ENCODE data around the gene CCM2. TPM values are rescaled to one million over a fixed set of nuclear protein-coding genes. Genes with fewer than 3 reads are reported as not detected.

The CCM2 gene
- total RNA-seq, 2 experiments from 2014 or later, result 58.9 to 89.1 TPM

DNA sequence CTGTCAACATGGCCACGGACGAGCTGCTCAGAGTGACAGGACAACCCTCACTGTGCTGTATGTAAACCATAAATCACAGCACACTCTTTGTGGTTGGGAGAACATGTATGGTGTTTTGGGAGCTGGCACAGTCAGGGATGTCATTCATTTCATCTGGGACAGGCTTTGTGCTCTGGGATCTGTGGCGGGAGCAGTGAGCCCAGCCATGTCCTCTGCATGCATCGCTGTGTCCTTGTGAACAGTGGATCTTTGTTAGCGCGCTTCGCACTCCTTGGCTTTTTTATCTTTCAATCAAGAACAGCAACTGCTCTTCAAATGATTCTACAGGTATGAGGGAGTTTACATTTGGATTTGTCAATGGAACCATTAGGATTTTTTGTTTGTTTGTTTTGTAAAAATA is 7.1 kb downstream of the CCM2 start:
- no peak for DNase-seq (ENCODE audit: low spot score)
- peaks cover 59% of the 10 kb centered on the region for H3K4me1 ChIP-seq (ENCODE audit: insufficient read depth, low read length, poor library complexity, severe bottlenecking)
- POLR2A ChIA-PET, result interaction anchor here (0.6 to 2.1 kb wide), 6 partner anchors 9 to 335 kb away, joined by 3 to 12 read pairs (median 6); no protein-coding TSS in a partner anchor
- H3K9me2 ChIP-seq (ENCODE audit: insufficient read depth, low read length), result no peaks in the 10 kb centered on the region
- peaks cover 98% of the 10 kb centered on the region for H3K79me2 ChIP-seq (ENCODE audit: insufficient read depth, low read depth, low read length)
- peaks cover 15% of the 10 kb centered on the region; the same call in 1 of the 2 replicates for H4K20me1 ChIP-seq (ENCODE audit: insufficient read depth, low read length)
- peak overlapping the region; percentile 50 for H3K4me2 ChIP-seq (ENCODE audit: low read length)
- CTCF ChIA-PET (ENCODE audit: unreplicated experiment), result interaction anchor here (0.5 kb wide), 1 partner anchor 19 kb away, joined by 4 read pairs; no protein-coding TSS in a partner anchor
- TF ChIP-seq, protein P1, sequence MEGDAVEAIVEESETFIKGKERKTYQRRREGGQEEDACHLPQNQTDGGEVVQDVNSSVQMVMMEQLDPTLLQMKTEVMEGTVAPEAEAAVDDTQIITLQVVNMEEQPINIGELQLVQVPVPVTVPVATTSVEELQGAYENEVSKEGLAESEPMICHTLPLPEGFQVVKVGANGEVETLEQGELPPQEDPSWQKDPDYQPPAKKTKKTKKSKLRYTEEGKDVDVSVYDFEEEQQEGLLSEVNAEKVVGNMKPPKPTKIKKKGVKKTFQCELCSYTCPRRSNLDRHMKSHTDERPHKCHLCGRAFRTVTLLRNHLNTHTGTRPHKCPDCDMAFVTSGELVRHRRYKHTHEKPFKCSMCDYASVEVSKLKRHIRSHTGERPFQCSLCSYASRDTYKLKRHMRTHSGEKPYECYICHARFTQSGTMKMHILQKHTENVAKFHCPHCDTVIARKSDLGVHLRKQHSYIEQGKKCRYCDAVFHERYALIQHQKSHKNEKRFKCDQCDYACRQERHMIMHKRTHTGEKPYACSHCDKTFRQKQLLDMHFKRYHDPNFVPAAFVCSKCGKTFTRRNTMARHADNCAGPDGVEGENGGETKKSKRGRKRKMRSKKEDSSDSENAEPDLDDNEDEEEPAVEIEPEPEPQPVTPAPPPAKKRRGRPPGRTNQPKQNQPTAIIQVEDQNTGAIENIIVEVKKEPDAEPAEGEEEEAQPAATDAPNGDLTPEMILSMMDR (conservative IDR thresholded peaks at IDR 0.05; ENCODE audit: low read length), result no peak
- no peak for TF ChIP-seq EZH2phosphoT487 (IDR thresholded peaks at IDR 0.05; ENCODE audit: borderline replicate concordance, low read depth, low read length)
- H3K36me3 ChIP-seq (ENCODE audit: insufficient read depth, low read length), result peaks cover 90% of the 10 kb centered on the region
- no peak overlapping the region for H2AFZ ChIP-seq (ENCODE audit: low read length)
- H3K27ac ChIP-seq (ENCODE audit: low read depth, low read length, poor library complexity, severe bottlenecking), result peak overlapping the region; percentile 48
- intact Hi-C loops (cut with micrococcal nuclease; ENCODE audit: unreplicated experiment), result no loop called here
- H3K9me3 ChIP-seq (ENCODE audit: low read length), result no peaks in the 10 kb centered on the region
- BruUV-seq (replicated peaks), result no TSS peak
- H3K4me3 ChIP-seq (ENCODE audit: low read depth, low read length, poor library complexity, severe bottlenecking), result no peak overlapping the region

DNA sequence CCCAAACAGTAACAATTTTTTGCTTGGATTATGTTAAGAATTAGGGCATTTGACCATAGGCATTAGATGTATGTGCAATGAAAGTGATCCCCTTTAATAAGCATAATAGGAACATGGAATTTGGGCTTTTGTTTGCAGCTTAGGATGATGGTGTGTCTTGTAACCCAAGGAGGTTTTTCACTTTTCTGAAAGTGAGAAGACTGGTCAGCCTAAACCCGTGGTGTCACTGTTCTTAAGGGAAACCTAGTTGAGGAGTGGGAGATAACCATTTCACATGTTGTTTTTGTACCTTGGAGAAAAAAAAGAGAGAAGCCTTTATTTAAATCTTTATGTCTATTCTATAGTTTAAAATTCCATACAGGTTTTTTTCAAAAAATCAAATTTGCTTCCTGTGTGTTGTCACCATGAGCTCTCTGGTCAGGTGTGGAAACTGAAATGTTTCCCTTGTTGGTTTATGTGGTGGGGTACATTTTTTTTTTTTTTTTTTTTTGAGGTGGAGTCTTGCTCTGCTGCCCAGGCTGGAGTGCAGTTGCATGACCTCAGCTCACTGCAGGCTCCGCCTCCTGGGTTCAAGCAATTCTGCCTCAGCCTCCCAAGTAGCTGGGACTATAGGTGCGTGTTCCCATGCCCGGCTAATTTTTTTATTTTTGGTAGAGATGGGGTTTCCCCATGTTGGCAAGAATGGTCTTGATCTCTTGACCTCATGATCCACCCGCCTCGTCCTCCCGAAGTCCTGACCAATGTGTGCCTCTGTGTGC is 7.7 kb downstream of the CCM2 start:
- Histone ChIP-seq H3K79me2 (ENCODE audit: insufficient read depth, low read depth, low read length) (peaks cover 98% of the 10 kb centered on the region), H3K4me2 (ENCODE audit: low read length) (peak overlapping the region; percentile 50), H3K9me2 (ENCODE audit: insufficient read depth, low read length) (no peaks in the 10 kb centered on the region), H2AFZ (ENCODE audit: low read length) (no peak overlapping the region), H3K4me3 (ENCODE audit: low read depth, low read length, poor library complexity, severe bottlenecking) (no peak overlapping the region), H3K36me3 (ENCODE audit: insufficient read depth, low read length) (peaks cover 90% of the 10 kb centered on the region), H4K20me1 (ENCODE audit: insufficient read depth, low read length) (0 out of 2 replicates have a peak, but pooled peaks cover 14% of the 10 kb centered on the region), H3K4me1 (ENCODE audit: insufficient read depth, low read length, poor library complexity, severe bottlenecking) (peaks cover 53% of the 10 kb centered on the region), H3K9me3 (ENCODE audit: low read length) (no peaks in the 10 kb centered on the region), H3K27ac (ENCODE audit: low read depth, low read length, poor library complexity, severe bottlenecking) (peak overlapping the region; percentile 48)
- POLR2A ChIA-PET, result interaction anchor here (0.6 to 2.1 kb wide), 7 partner anchors 10 to 335 kb away, joined by 3 to 12 read pairs (median 5); no protein-coding TSS in a partner anchor
- no peak for TF ChIP-seq EZH2phosphoT487 (IDR thresholded peaks at IDR 0.05; ENCODE audit: borderline replicate concordance, low read depth, low read length)
- TF ChIP-seq, protein P1 (conservative IDR thresholded peaks at IDR 0.05; ENCODE audit: low read length), result no peak
- intact Hi-C loops (cut with micrococcal nuclease; ENCODE audit: unreplicated experiment), result no loop called here
- no peak for DNase-seq (ENCODE audit: low spot score)
- no TSS peak for BruUV-seq (replicated peaks)
- CTCF ChIA-PET (ENCODE audit: unreplicated experiment), result interaction anchor here (0.5 kb wide), 1 partner anchor 18 kb away, joined by 4 read pairs; no protein-coding TSS in a partner anchor
